ENCODE data around the gene GOLGA3.

DNA sequence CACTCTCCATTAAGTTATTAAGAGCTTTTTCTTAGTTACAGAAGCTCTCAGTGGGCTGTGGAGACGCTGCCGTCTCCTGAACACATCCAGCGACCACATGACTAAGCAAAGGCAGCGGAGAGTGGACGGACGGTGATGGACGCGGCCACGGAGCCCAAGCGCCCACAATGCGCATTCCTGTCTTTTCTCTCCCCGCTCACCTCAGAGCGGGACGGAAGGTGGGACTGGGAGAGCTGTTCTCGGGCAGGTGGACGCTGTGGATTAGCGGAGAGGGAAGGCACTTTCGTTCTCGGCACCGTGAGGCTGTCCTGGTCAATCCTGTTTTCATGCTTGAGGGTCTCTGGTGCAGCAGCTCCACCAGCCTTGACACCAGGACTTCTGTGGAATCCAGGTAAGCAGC lies 64.4 kb downstream of the GOLGA3 start:
- TF ChIP-seq ZBTB17 (CRISPR knock-in tag; IDR thresholded peaks at IDR 0.05) (no peak), BHLHE40 (IDR thresholded peaks at IDR 0.05; ENCODE audit: low read length) (no peak), GABPA (tag; conservative IDR thresholded peaks at IDR 0.05; ENCODE audit: low read depth) (no peak), HCFC1 (IDR thresholded peaks at IDR 0.05; ENCODE audit: low read depth, low read length) (no peak), STAT5B (CRISPR knock-in tag; IDR thresholded peaks at IDR 0.05) (no peak), ZNF586 (CRISPR knock-in tag; conservative IDR thresholded peaks at IDR 0.05) (no peak), PKNOX1 (IDR thresholded peaks at IDR 0.05) (no peak), HIVEP1 (CRISPR knock-in tag; IDR thresholded peaks at IDR 0.05) (no peak), NFRKB (IDR thresholded peaks at IDR 0.05; ENCODE audit: low read depth) (no peak), NFYB (IDR thresholded peaks at IDR 0.05; ENCODE audit: extremely low read depth, insufficient read length) (no peak), SMAD4 (CRISPR knock-in tag; conservative IDR thresholded peaks at IDR 0.05) (no peak)
- TF ChIP-seq, protein P1, sequence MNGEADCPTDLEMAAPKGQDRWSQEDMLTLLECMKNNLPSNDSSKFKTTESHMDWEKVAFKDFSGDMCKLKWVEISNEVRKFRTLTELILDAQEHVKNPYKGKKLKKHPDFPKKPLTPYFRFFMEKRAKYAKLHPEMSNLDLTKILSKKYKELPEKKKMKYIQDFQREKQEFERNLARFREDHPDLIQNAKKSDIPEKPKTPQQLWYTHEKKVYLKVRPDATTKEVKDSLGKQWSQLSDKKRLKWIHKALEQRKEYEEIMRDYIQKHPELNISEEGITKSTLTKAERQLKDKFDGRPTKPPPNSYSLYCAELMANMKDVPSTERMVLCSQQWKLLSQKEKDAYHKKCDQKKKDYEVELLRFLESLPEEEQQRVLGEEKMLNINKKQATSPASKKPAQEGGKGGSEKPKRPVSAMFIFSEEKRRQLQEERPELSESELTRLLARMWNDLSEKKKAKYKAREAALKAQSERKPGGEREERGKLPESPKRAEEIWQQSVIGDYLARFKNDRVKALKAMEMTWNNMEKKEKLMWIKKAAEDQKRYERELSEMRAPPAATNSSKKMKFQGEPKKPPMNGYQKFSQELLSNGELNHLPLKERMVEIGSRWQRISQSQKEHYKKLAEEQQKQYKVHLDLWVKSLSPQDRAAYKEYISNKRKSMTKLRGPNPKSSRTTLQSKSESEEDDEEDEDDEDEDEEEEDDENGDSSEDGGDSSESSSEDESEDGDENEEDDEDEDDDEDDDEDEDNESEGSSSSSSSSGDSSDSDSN (IDR thresholded peaks at IDR 0.05; ENCODE audit: borderline replicate concordance in 1 of 2, low read depth in 2 of 2, low read length in 2 of 2): no peak
- TF ChIP-seq, protein P2, sequence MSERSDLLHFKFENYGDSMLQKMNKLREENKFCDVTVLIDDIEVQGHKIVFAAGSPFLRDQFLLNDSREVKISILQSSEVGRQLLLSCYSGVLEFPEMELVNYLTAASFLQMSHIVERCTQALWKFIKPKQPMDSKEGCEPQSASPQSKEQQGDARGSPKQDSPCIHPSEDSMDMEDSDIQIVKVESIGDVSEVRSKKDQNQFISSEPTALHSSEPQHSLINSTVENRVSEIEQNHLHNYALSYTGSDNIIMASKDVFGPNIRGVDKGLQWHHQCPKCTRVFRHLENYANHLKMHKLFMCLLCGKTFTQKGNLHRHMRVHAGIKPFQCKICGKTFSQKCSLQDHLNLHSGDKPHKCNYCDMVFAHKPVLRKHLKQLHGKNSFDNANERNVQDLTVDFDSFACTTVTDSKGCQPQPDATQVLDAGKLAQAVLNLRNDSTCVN (CRISPR knock-in tag; IDR thresholded peaks at IDR 0.05): no peak
- TF ChIP-seq, protein P3, sequence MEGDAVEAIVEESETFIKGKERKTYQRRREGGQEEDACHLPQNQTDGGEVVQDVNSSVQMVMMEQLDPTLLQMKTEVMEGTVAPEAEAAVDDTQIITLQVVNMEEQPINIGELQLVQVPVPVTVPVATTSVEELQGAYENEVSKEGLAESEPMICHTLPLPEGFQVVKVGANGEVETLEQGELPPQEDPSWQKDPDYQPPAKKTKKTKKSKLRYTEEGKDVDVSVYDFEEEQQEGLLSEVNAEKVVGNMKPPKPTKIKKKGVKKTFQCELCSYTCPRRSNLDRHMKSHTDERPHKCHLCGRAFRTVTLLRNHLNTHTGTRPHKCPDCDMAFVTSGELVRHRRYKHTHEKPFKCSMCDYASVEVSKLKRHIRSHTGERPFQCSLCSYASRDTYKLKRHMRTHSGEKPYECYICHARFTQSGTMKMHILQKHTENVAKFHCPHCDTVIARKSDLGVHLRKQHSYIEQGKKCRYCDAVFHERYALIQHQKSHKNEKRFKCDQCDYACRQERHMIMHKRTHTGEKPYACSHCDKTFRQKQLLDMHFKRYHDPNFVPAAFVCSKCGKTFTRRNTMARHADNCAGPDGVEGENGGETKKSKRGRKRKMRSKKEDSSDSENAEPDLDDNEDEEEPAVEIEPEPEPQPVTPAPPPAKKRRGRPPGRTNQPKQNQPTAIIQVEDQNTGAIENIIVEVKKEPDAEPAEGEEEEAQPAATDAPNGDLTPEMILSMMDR (IDR thresholded peaks at IDR 0.05 in 2 of 3, conservative IDR thresholded peaks at IDR 0.05 in 1 of 3; ENCODE audit: insufficient read depth in 2 of 3, low read depth in 1 of 3, low read length in 3 of 3): no peak
